Keratinocyte (primary cell): Measurements from ENCODE around the gene MICALL1. TPM values are rescaled to one million over a fixed set of nuclear protein-coding genes. Genes with fewer than 3 reads are reported as not detected.

Source experiments
- DNase-seq: peaks from one replicate; pipeline ENCODE4 v3.0.0-alpha.2; 2011; ENCODE audit warnings: low read depth, missing footprints, low spot score
- FAIRE-seq: peaks from 2 replicates; lab custom pipeline; 2011; peaks lifted over from hg19 to GRCh38; lab: Jason Lieb, UNC
- H2AFZ ChIP-seq: 2 replicates; pipeline ENCODE4 v1.6.0; 2012; ENCODE audit warnings: low read length, control low read depth, inconsistent platforms; ENCODE audit not compliant: control insufficient read depth
- H3K27ac ChIP-seq: 2 replicates; pipeline ENCODE4 v1.5.1; 2011; ENCODE audit warnings: low read length; ENCODE audit not compliant: control insufficient read depth, insufficient read depth
- H3K27me3 ChIP-seq: 3 replicates; pipeline ENCODE4 v1.6.0; 2011; ENCODE audit warnings: low read length; ENCODE audit not compliant: control insufficient read depth, insufficient read depth; ENCODE audit errors: extremely low read depth
- H3K36me3 ChIP-seq, 2 experiments: 2 replicates in 1 of 2; 3 replicates in 1 of 2; pipeline ENCODE4 v1.5.1; 2011; ENCODE audit warnings: low read length in 2 of 2, mild to moderate bottlenecking in 1 of 2; ENCODE audit not compliant: control insufficient read depth in 2 of 2, insufficient read depth in 2 of 2; ENCODE audit errors: extremely low read depth in 1 of 2
- H3K4me1 ChIP-seq: 3 replicates; pipeline ENCODE4 v1.5.1; 2011; ENCODE audit warnings: low read length; ENCODE audit not compliant: control insufficient read depth, insufficient read depth; ENCODE audit errors: extremely low read depth
- H3K4me2 ChIP-seq: 3 replicates; pipeline ENCODE4 v1.6.0; 2011; ENCODE audit warnings: low read depth, low read length; ENCODE audit not compliant: control insufficient read depth, insufficient read depth; ENCODE audit errors: extremely low read depth
- H3K4me3 ChIP-seq, 3 experiments: fragments of 200-600 bp in 1 of 3; sonication (generic) in 1 of 3; 2 replicates in 2 of 3; 3 replicates in 1 of 3; pipeline ENCODE4 v1.5.1; 2011 to 2016; ENCODE audit warnings: low read length in 3 of 3, mild to moderate bottlenecking in 3 of 3, control low read depth in 2 of 3, inconsistent platforms in 1 of 3, low read depth in 1 of 3, mixed read lengths in 1 of 3, mixed run types in 1 of 3, moderate library complexity in 1 of 3; ENCODE audit not compliant: control insufficient read depth in 2 of 3, insufficient read depth in 2 of 3; ENCODE audit errors: extremely low read depth in 1 of 3
- H3K79me2 ChIP-seq: 2 replicates; pipeline ENCODE4 v1.6.0; 2012; ENCODE audit warnings: low read length; ENCODE audit not compliant: control insufficient read depth, insufficient read depth
- H3K9ac ChIP-seq: 3 replicates; pipeline ENCODE4 v1.6.0; 2011; ENCODE audit warnings: low read length; ENCODE audit not compliant: control insufficient read depth, insufficient read depth; ENCODE audit errors: extremely low read depth
- H3K9me1 ChIP-seq: 3 replicates; pipeline ENCODE4 v1.6.0; 2011; ENCODE audit warnings: low read length; ENCODE audit not compliant: control insufficient read depth, insufficient read depth; ENCODE audit errors: extremely low read depth
- H3K9me3 ChIP-seq: 2 replicates; pipeline ENCODE4 v1.5.1; 2012; ENCODE audit warnings: low read depth, low read length; ENCODE audit not compliant: control insufficient read depth
- H4K20me1 ChIP-seq: 3 replicates; pipeline ENCODE4 v1.6.0; 2011; ENCODE audit warnings: low read length; ENCODE audit not compliant: control insufficient read depth, insufficient read depth; ENCODE audit errors: extremely low read depth
- CTCF ChIP-seq, 3 experiments: IDR thresholded peaks in 1 of 3; conservative IDR thresholded peaks in 1 of 3; optimal IDR thresholded peaks in 1 of 3; 2 replicates in 2 of 3; 3 replicates in 1 of 3; pipeline versions ENCODE3 to v1.5.1; 2011; ENCODE audit warnings: low read length in 3 of 3, mild to moderate bottlenecking in 3 of 3, moderate library complexity in 2 of 3, control low read depth in 1 of 3, inconsistent platforms in 1 of 3; ENCODE audit not compliant: insufficient read depth in 2 of 3; ENCODE audit errors: extremely low read depth in 1 of 3
- EZH2 ChIP-seq: IDR thresholded peaks from one replicate; pipeline ENCODE4 v1.6.1; 2012; ENCODE audit warnings: inconsistent platforms, mild to moderate bottlenecking, low read length, moderate library complexity
- dilution Hi-C: fragments of 300-500 bp; cut with MboI; formaldehyde crosslinking; loops from one replicate; pipeline ENCODE4 v1.7.0; 2020; ENCODE audit warnings: low sequenced_read_pairs; ENCODE audit not compliant: extremely low pct_ligation_motif_present
- polyA plus RNA-seq, 5 experiments: library from polyadenylated mRNA; depleted of rRNA in 3 of 5; stranded (reverse) in 3 of 5; stranded (forward) in 1 of 5; unstranded in 1 of 5; fragments of >200 nt; gene quantifications; 1 replicate in 1 of 5; 2 replicates in 3 of 5; 3 replicates in 1 of 5; pipeline versions ENCODE4 v1.2.1 to v1.2.3, GENCODE V29; 2011 to 2012; ENCODE audit warnings: missing spikeins in 2 of 5, low read depth in 1 of 5, low replicate concordance in 1 of 5

The MICALL1 gene
- polyA plus RNA-seq, 1 donor (not counting 4 experiments of a cell fraction or from before 2014, with no cell fraction given): 42.8 TPM

GRCh38 chr22:37916311-37916710, 10.2 kb downstream of the MICALL1 start:
- H3K27ac ChIP-seq: no peak overlapping the region
- H2AFZ ChIP-seq: no peak overlapping the region
- H4K20me1 ChIP-seq: peaks cover 9% of the 10 kb centered on the region
- no peak overlapping the region for H3K9ac ChIP-seq
- H3K27me3 ChIP-seq: no peaks in the 10 kb centered on the region
- no peak for DNase-seq
- dilution Hi-C loops: no loop called here
- no peak for FAIRE-seq
- no peaks in the 10 kb centered on the region for H3K9me1 ChIP-seq
- no peaks in the 10 kb centered on the region for H3K9me3 ChIP-seq
- peaks cover 3% of the 10 kb centered on the region for H3K4me1 ChIP-seq
- no peak overlapping the region for H3K4me3 ChIP-seq
- peaks cover 69% of the 10 kb centered on the region for H3K79me2 ChIP-seq
- no peak overlapping the region for H3K4me2 ChIP-seq
- H3K36me3 ChIP-seq: peaks cover 57 to 63% of the 10 kb centered on the region in 2 experiments
- TF ChIP-seq EZH2 (no peak), CTCF (optimal IDR thresholded peaks at IDR 0.05 in 1 of 3, IDR thresholded peaks at IDR 0.05 in 1 of 3, conservative IDR thresholded peaks at IDR 0.05 in 1 of 3; ENCODE audit: extremely low read depth in 1 of 3, insufficient read depth in 2 of 3, low read length in 3 of 3) (no peak)

- Histone ChIP-seq H3K79me2 (peaks cover 61% of the 10 kb centered on the region), H3K36me3 (peaks cover 54 to 59% of the 10 kb centered on the region in 2 experiments)
- FAIRE-seq: no peak
These were observed 11.9 kb downstream of the MICALL1 start for GRCh38 chr22:37917874-37918548.

More at GRCh38 chr22:37917874-37918548, 11.9 kb downstream of the MICALL1 start:
- no peak for DNase-seq
- no peak for TF ChIP-seq EZH2
- no peak for TF ChIP-seq CTCF (optimal IDR thresholded peaks at IDR 0.05 in 1 of 3, IDR thresholded peaks at IDR 0.05 in 1 of 3, conservative IDR thresholded peaks at IDR 0.05 in 1 of 3; ENCODE audit: extremely low read depth in 1 of 3, insufficient read depth in 2 of 3, low read length in 3 of 3)
- Histone ChIP-seq H3K9me3 (no peaks in the 10 kb centered on the region), H3K9me1 (no peaks in the 10 kb centered on the region), H3K9ac (no peak overlapping the region), H3K27ac (no peak overlapping the region), H4K20me1 (peaks cover 2% of the 10 kb centered on the region), H3K4me1 (no peaks in the 10 kb centered on the region), H3K4me3 (no peak overlapping the region), H3K4me2 (no peak overlapping the region), H3K27me3 (no peaks in the 10 kb centered on the region), H2AFZ (no peak overlapping the region)
- dilution Hi-C loops: no loop called here
